GM18511 (cell line): ENCODE data around the gene WWTR1.

Source experiments
- ATAC-seq: cut with Tn5 transposase; IDR thresholded peaks from one replicate; pipeline ENCODE4 v1.9.1; 2021; ENCODE audit warnings: mild to moderate bottlenecking, moderate library complexity; ENCODE audit not compliant: unreplicated experiment

Gene WWTR1

DNA sequence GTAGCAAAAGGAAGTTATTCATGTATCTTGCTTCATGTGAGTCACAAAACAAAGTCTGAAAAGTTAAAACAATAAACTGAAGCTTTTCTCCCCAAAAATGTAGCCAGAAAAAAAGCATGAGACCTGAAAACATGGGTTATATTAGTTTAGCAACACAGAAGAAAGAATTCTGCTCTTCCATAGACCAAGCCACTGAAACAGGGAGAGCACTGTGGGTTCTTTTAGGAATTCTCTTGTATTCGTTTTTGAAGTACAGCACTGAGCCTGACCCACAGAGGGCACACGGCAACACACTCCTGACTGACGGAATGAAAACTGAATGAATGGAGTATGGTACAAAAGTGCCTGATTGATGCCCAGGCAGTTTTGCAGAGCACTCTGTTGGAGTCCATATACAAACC is 116.7 kb downstream of the WWTR1 start:
- no peak for ATAC-seq

DNA sequence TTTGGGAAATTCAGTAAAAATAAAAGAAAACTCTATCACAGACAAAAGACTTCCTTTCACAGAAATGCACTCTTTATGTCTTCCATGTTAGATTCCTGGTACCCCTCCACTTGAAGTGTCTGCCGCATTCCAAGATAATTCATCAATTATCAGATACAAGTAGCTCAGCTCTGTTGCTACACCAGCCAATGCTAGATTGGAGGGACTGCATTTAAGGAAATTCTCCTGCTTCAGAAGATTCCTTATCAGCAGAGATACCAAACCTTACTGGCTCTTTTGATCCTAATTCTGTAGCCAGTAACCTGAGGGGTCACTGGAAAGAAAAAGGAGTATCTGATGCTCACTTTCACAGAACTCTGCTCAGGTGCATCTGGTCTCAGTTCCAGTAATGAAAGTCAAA is 119.5 kb downstream of the WWTR1 start:
- ATAC-seq: no peak

DNA sequence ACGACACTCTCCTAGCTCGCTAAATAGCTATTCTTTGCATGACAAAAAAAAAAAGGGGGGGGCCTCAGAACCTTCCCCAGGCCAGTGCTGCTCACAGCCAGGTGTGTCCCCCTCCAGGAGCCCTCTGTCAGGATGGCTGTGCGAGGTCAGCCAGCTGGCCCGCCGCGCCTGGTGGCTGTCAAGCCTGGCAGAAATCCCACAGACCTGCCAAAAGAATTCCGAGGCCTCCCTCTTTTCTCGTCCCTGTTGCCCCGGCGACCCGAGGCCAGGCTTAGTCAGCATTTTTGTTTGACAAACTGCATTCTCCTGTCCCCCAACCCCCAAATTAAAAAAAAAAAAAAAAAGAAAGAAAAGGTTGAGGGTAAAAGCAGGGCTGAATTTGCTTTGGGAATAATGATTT is 121.4 kb downstream of the WWTR1 start:
- no peak for ATAC-seq

DNA sequence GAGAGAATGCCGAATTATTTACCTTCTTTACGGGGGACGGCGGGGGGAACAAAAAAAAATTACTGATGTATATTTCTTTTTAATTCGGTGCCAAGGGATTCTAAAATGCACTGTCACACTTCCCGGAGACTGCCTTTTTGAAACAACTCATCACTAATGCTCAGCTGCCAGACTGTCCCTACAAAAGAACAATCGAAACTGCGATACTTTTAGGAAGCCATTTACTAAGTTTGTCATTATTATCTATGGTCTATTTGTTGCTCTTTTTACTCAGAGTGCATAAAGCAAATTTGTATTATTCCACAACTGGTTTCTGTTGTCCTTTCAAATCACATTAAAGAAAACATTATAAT is 122.5 kb downstream of the WWTR1 start:
- no peak for ATAC-seq

DNA sequence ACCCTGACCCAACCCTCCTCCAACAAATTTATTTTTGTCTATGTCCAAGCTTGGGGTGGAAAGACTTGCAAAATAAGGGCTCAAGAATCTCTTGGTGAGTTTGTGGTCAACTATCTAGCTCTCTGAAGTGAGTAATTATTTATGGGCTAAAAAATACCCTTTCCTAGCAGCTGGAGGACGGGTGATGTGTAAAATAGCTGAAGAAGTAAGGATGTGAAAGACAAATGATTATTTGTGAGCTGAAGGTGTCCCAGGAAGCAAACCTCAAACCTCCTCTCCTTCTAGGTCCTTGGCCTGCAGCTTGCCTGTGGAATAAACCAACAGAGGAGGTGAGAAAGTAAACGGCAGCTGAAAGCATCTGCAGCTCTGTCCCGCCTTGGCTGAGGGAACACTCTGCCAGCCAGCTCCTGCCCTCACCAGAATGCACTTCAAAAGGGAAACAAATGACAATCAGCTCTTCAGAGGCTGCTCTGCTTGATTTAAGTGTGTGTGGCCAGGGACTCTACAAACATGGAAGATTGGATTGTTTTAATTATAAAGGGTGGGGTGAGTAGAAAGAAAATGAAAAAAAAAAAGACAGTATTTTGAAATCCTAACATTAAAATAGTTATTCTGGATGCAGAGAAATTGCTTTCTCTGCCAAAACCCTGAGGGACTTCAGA is 123.0 kb downstream of the WWTR1 start:
- ATAC-seq: no peak

DNA sequence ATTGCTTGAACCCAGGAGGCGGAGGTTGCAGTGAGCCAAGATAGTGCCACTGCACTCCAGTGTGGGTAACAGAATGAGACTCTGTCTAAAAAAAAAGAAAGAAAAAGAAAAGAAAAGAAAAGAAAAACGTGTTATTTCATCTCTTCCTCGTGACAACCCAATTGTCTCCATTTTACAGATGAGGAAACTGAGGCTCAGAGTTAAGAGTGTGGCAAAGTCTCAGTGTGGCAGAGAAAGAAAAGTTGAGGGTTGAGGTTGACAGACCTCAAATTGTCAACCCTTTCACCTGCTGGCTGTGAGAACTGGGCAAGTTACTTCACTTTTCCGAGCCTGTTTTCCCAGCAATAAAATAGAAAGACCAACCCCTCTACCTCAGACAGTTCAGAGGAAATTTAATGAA is 123.7 kb downstream of the WWTR1 start:
- ATAC-seq: no peak

DNA sequence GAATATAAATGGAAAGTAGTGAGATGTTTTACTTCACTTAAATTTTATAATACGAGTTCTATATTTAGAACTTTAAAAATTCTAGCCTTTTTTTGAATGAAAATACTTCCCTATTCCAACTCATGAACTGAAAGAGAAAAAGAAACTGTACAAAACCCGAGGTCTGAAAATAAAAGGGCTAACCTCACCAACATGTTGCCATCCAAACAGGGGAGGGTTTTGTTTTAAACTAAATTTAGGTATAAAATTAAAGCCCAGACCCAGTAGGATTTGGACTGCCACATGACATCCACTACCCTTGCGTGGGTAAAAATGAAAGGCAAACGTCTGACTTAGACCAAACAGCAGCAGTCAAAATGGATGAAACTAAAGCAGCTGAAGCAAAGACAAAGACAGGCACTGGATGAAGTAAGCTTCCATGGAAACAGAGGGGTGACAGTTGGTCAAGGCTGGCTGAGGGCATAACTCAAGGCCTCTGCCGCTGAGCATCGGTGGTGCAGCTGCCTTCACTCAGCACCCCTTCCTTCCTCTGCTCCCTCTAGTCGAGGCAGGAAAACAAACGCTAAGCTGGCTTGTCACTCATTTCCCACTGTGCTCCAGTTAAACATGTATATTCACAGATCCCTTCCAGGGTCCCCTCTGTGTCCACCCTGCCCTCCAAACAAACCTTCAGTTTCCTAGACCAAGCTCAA is 125.2 kb downstream of the WWTR1 start:
- no peak for ATAC-seq

DNA sequence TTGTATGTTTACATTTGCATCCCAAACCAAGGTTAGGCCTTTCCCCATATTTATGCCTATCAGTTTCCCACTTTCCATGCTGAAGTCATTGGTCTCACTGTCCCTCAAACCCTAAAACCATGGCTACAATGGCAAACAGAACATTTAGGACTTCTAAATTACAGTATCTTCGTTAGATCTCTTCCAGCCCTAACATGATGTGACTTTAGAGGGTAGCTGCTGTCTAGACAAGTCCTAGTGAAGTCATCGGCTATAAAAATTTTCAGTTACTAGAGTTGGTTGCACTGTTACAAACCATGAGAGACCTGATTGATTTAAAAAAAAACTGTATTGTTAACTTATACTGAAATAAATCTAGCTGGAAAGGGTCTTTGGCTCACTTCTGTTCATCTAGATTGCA is 128.7 kb downstream of the WWTR1 start:
- ATAC-seq: no peak

DNA sequence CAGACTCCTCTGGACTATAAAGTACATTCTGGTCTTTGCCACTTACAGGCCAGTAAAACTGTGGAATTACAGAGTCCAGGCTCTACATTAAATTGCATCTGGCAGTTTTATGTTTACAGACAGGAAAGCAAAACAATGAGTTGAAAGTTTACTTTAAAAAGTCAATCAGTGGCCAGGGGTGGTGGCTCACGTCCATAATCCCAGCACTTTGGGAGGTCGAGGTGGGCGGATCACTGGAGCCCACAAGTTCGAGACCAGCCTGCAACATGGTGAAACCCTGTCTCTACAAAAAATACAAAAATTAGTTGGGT is 129.5 kb downstream of the WWTR1 start:
- ATAC-seq: no peak

DNA sequence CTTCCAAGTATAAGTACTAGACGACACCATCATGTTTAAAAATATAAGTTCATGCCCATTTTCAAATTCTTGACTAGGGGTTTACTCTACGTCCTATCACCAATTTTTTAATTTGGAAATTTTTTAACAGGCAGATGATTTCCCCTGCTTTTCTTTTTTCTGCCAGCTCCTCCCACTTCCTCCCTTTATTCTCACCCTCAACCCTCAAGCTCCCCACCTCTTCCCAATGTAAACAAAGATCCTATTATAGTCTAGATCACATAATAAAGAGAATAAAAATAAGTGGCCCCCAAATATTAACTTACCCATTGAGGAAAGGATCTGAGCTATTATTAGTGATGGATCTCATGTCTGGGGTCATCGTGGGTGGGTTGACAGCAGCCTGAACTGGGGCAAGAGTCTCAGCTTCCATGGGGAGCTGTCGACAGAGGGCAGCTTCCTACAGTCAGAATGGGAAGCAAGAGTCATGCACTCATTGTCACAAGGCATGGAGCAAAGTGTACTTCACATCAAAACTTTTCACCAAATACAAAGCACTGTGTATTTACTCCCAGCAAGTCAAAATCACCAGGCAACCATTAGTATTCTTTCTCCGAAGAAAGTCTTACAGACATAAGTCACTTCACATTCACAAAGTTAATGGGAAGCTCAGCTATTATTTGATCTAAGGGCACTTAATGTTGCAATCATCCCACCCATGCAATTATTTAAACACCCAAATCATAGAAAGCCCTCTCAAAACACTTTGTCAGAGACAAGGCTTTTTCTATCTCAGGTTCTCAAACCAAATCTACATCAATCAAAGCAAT is 130.1 kb downstream of the WWTR1 start:
- ATAC-seq: no peak

DNA sequence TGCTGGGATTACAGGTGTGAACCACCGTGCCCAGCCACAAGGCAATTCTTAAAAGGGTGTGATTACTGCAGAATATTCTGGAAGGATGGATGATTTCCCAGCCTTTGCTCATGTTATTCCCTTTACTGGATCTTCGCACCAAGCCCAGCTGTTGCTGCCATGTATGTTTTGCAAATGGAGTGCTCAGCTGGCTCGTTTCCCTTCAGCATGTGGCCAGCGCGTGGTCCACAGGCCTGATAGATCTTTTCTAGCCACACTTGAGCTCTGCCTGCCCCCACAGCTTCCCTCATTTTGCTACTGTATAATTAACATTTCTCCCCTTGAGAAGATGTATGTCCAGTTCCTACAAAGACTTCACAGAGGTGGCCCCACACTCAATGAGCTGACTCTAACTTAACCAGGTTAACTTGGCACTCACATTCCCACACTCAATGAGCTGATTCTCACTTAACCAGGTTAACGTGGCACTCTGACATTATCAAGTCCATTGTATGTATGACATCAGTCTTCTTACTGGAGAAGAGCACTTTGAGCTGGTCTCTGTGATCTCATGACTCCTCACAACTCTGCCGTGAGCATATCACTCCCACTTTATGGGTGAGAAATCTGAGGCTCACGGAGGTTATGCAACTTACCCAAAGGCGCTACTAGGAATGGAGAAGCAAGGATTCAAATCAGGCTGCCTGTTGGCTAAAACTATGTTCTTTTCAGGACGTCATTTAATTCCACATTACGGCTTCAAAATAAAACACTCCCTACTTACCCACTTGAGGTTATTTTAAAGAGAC is 134.1 kb downstream of the WWTR1 start:
- ATAC-seq: no peak

DNA sequence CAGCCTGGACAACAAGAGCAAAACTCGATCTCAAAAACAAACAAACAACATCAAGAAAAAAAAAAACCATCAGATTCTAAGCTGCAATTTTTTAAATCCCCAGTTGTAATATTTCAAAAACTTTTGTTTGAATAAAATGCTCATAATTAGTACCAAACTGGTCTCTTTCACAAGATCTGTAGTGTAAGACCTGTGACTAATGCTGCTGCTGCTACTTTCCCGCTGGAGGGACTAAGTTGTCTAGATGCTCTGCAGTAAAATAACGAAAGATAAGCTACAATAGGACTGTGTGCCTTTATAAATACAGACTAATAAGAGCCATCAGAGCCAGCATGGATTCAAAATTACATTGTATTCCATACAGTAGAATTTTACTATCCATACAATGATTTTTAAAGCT is 137.9 kb downstream of the WWTR1 start:
- no peak for ATAC-seq

DNA sequence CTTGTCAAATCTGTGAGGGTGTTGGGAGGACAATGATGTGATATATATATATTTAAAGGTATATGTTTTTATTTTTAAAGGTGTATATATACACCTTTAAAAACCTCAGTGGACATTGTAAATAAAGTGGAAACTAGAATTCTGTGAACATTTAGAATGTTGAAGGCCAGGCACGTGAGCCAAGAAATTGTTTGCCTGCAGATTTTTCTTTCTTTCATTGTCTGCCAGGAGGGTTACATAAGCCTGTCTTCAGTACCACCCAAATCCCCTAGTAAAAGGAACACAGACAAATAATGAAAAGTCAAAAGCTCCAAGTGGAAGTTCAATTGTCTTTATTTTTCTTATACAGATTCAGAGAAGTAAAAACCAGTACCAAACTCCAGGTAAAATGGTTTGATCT is 140.9 kb downstream of the WWTR1 start:
- no peak for ATAC-seq

DNA sequence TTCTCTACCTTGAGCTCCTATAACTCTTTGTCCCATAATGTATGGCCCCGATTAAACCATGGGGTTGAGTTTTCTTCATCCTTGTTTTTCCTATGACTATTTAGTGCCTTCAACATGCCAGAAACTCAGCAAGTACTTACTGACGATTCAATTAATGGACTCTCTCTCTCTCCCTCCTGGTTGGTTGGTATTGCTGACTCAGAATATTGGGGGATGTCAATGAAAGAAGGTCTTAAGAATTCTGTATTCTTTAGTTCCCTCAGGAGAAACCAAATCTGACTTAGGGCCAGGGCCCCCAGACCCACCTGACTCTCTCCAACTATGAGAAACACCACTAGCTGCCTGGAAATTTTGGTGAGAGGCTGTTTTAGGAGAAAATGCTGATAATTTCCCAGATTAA is 142.6 kb downstream of the WWTR1 start:
- ATAC-seq: no peak

DNA sequence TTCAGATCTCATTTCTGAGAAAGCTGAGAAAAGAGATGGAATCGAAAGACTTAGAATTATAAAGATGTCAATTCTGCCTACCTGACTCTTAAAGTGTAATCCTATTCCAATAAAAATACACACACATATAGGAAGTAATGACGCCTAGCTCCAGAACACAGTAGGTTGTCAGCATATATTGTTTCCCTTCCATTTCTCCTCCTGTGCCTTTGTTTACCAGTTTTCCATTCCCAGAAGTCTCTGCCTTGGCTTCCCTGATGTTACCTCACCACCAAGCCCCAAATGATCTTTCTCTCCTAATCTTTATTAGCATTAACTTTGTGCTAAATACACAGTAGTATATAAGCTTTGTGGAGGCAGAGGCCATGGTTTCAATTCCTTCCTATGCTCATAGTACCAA is 143.4 kb downstream of the WWTR1 start:
- no peak for ATAC-seq

DNA sequence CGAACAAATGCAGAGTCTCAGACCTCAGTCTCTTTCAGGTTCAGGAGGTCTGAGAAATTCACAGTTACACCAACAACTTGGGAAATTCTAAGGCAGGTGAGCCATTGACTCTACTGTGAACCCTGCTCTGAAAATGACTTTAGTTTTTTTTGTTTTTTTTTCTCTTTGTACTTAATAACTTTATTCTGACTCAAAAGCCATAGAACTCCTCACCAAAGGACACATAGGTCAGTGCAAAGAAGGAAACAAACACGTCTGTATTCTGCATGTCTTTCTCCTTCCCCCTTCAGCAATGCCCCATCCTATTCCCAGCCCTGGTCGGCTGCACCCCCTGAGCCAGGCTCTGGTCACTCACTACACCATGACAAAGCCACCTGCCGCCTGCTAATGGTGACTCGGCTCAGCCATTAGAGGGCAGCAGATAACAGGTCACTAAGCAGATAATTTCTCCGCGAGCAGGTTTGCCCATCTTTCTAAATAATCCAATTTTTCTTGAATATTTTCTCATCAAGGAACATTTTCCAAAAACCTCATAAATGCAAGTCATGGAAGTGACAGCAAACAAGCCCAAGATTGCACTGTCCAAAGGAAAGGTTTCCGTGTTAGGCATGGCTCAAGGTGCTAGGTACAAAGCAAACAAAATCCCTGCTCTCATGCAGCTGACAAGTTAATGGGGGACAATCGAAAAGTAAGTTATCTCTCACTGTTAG is 145.6 kb downstream of the WWTR1 start:
- peak; percentile 78 for ATAC-seq

DNA sequence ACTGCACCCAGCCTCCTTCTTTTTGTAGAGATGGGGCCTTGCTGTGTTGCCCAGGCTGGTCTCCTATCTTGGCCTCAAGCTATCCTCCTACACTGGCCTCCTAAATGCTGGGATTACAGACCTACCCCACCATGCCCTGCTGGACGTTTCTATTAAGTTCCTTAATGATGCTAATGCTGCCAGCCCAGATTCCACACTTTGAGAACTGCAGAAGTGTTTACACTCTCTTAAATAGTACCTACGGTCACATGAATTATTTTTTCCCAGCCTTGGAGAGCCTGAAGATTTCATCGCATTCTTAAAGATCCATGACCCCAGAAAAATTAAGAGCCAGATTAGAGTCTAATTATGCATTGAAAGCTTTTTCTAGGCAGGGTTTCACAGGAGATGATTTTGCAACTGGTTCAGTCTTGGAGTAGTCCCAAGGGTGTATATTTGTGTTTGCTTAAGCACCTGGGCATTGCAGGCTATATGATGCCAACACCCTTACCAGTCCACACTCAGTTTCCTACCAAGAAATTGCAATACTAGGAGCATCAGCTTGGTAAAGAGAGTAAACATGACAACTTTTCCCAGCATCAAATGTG is 146.7 kb downstream of the WWTR1 start:
- ATAC-seq: no peak

DNA sequence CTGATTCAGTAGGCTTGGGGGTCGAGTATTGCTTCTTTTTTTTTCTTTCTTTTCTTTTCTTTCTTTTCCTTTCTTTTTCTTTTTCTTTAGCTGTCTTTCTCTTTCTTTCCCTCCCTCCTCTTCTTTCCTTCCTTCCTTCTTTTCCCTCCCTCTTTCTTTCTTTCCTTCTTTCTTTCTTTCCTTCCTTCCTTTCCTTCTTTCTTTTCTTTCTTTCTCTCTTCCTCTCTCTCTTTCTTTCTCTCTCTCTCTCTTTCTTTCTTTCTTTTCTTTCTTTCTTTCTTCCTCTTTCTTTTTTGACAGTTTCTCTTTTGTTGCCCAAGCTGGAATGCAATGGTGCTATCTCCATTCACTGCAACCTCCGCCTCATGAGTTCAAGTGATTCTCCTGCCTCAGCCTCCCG is 147.3 kb downstream of the WWTR1 start:
- ATAC-seq: no peak

DNA sequence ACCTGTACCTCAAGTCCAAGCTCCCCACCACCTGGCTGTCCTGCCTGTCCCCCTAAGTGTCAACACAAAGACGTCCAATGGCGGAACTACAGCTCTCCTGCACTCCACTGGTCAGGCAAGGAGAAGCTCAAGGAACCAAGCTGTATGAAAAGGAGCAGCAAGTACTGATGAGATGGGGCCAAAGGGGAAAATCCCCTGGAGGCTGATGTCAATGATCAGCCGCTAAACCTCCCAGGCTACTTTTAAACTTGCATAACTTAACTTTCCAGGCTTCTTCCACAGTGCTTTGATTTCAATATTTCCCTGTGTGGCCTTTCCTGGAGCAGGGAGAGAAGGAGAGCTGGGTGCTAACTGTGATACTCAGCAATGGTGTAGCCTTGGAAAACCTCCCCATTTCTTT is 148.3 kb downstream of the WWTR1 start:
- ATAC-seq: no peak

DNA sequence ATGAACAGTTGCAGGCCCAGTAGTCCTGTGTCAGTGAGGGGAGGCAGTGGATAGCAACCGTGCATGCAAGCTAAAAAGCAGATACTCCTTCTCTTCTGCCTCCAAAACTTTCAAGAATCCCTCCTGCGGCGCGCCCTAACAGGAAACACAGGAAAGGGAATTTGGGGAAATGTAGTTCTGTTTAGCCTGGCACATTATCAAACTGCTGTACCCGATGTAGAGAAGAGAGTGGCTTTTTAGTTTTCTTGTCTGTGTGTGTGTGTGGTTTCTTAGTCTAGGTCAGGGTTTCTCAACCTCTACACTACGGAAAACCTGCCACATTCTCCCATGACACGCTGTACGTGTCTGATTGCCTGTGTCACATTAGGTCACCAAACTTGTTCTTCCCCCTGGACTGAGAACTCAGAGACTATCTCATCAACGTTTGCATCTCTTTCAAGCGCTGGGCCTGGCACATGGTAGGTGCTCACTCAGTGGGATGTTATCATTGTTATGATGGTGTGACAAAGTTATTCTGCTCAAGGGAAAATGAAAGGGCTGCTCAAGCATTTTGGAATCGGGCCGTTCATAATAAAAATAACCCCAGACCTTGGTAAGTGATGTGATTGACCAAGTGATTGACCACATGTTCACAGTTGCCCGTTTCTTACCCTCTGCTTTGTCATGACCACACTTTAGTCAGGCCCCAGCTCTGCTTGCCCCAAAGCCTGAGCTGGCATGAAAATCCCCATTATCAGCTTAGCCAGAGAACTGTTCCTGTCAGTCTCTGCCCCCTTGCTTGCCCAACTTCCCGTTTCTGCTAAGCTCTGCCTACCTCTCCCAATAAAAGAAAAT is 150.1 kb downstream of the WWTR1 start:
- peak; percentile 52 for ATAC-seq
